Activated naive CD4-positive, alpha-beta T cell treated with anti-CD3 and anti-CD28 coated beads, Interleukin-2, amount 50 U/mL, for 24 hours (primary cell): ENCODE data around the gene COPS3.

Experiments used
- H3K27ac Mint-ChIP-seq: one replicate; pipeline ENCODE4 v1.8.0; 2021; ENCODE audit warnings: mild to moderate bottlenecking, mixed read lengths
- H3K27me3 Mint-ChIP-seq: one replicate; pipeline ENCODE4 v1.8.0; 2021; ENCODE audit warnings: mixed read lengths
- H3K36me3 Mint-ChIP-seq: one replicate; pipeline ENCODE4 v1.8.0; 2021; ENCODE audit warnings: mixed read lengths
- H3K4me1 Mint-ChIP-seq: one replicate; pipeline ENCODE4 v1.8.0; 2021; ENCODE audit warnings: mixed read lengths
- H3K4me3 Mint-ChIP-seq: one replicate; pipeline ENCODE4 v1.8.0; 2021; ENCODE audit warnings: mild to moderate bottlenecking, mixed read lengths
- H3K9me3 Mint-ChIP-seq: one replicate; pipeline ENCODE4 v1.8.0; 2021; ENCODE audit warnings: mixed read lengths

COPS3 gene

DNA sequence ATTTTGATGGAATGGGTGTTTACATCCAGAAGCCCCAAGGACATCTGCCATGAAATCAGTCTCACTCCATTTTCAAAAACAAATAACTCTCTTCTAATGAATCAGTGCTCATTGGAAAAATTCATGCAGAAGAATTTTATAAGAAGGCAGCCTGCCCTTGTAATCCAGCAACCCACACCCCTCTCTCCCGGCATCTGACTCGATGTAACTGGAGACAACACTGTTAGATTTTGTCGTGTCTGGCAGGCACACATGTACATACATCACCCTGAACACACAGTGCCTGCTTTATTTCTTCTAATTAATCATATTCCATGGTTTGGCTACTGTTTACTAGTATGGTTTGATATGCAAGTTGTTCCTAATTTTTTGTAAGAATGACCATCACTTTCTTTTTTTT, 63.1 kb downstream of the COPS3 start:
- no peak overlapping the region for H3K4me3 Mint-ChIP-seq
- no peak overlapping the region for H3K27ac Mint-ChIP-seq
- H3K27me3 Mint-ChIP-seq, result no peaks in the 10 kb centered on the region
- peaks cover 14% of the 10 kb centered on the region for H3K36me3 Mint-ChIP-seq
- no peaks in the 10 kb centered on the region for H3K9me3 Mint-ChIP-seq
- H3K4me1 Mint-ChIP-seq, result no peaks in the 10 kb centered on the region

DNA sequence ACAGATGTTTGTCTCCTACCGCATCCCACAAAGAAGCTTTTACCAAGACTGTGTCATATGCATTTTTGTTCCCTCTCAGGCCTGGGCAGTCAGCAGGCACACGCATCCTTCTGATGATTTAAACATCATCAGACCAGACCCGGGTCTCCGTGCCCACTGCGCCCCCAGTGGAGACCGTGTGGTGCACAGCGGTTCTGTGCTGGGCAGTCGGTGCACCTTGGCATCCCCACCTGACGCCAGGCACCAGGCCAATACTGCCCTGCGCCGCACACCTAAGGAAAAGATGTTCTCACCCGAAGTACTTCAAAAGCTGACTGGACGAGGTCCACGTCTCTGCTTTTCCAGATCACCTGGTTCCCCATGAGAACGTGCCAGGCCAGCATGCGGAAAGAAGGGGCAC, 64.3 kb downstream of the COPS3 start:
- H3K4me3 Mint-ChIP-seq, result no peak overlapping the region
- H3K27me3 Mint-ChIP-seq, result no peaks in the 10 kb centered on the region
- H3K36me3 Mint-ChIP-seq, result peaks cover 19% of the 10 kb centered on the region
- H3K9me3 Mint-ChIP-seq, result no peaks in the 10 kb centered on the region
- H3K4me1 Mint-ChIP-seq, result no peaks in the 10 kb centered on the region
- no peak overlapping the region for H3K27ac Mint-ChIP-seq

DNA sequence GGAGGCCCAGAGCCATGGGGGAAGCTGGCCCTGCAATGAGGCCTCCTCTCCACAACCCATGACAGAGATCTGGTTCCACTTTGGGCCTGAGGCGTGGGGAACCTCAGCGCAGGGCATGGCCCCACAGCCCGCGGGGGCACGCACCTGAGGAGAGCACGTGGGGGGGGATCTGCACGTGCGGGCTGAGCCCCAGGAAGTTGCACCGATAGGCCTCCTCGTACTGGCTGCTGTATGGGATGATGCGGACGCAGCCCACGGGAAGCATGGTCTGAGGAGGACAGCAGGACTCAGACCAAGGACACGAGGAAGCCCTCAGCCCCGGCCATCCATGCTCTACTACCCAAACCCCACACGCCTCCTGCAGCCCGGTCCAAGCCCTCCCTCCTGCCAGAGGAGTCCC, 64.8 kb downstream of the COPS3 start:
- Mint-ChIP-seq H3K36me3 (peaks cover 19% of the 10 kb centered on the region), H3K27ac (no peak overlapping the region), H3K27me3 (no peaks in the 10 kb centered on the region), H3K4me3 (no peak overlapping the region), H3K9me3 (no peaks in the 10 kb centered on the region), H3K4me1 (no peaks in the 10 kb centered on the region)

DNA sequence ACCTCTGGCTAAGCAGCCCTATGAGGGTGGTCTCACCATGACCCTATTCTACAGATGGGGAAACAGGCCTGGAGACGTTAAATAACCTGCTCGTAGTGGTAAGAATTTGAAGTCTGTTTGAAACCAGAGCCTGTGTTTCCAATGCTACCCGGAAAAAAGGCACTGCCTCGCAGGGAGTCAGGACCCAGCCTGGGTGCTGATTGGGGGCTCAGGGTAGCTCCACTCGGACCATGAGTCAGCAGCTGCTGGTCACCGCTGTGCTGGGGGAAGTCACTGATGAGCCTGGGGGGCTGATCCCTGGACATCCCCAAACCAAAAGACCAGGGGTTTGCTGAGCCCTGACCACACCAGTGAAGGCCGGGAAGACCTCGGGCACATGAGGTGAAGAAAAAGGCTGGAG, 65.5 kb downstream of the COPS3 start:
- no peaks in the 10 kb centered on the region for H3K27me3 Mint-ChIP-seq
- H3K4me1 Mint-ChIP-seq, result no peaks in the 10 kb centered on the region
- H3K27ac Mint-ChIP-seq, result no peak overlapping the region
- no peaks in the 10 kb centered on the region for H3K9me3 Mint-ChIP-seq
- H3K36me3 Mint-ChIP-seq, result peaks cover 15% of the 10 kb centered on the region
- no peak overlapping the region for H3K4me3 Mint-ChIP-seq

DNA sequence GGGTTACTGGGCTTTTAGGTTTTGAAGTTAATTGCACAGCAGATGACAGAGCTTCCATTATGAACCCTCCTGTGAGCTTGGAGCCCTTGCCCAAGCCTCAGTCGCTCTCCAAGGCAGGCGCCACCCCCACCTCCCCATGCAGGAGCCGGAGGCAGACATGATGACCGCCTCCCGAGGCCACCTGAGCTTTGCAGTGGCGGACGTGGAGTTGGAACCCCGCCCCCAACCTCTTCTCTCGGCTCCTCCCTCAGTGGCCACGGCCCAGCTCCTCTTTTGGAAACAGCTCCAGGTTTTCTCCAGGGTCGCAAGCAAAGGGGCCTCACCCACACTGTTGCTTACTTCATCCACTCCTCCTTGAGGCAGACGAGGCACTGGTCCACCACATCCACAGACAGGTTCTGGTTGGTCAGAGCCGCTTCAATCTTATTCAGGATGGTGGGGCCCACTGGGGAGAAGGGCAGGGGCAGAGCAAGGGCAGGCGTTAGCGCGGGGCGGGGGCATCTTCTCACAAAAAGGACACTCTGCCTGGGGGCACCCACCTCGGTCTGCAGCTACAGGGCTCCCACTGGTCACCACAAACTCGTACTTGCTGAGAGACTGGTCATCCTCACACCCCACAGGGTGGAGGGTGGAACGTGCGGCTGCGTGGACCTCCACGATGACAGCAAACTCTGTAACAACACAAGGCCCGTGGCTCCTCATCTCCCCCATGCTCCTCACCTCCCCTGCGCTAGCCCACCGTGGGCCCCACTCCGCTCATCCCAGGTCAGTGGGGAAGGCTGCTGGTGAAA, 66.2 kb downstream of the COPS3 start:
- Mint-ChIP-seq H3K9me3 (no peaks in the 10 kb centered on the region), H3K36me3 (peaks cover 15% of the 10 kb centered on the region), H3K4me1 (no peaks in the 10 kb centered on the region), H3K27me3 (no peaks in the 10 kb centered on the region), H3K27ac (no peak overlapping the region), H3K4me3 (no peak overlapping the region)

DNA sequence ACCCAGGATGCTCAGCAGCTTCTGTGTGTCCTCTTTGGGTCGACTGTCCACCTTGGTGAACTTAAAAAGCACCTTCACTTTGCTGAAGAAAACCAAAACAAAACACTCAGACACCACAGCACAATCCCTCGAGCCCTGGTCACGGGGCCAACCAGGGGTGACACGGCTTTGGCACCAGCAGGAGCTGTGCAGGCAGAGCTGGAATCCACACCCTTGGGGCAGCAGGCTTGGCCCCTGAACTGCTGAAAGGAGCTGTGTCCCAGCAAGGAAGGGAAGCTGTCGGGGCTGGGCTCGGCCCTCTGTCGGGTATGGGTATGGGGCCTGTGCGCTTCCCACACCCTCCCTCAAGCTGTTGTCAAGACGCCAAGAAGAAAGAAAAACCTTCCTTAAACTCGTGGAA, 67.3 kb downstream of the COPS3 start:
- no peaks in the 10 kb centered on the region for H3K9me3 Mint-ChIP-seq
- H3K27me3 Mint-ChIP-seq, result no peaks in the 10 kb centered on the region
- no peak overlapping the region for H3K4me3 Mint-ChIP-seq
- H3K36me3 Mint-ChIP-seq, result peaks cover 15% of the 10 kb centered on the region
- no peak overlapping the region for H3K27ac Mint-ChIP-seq
- no peaks in the 10 kb centered on the region for H3K4me1 Mint-ChIP-seq

DNA sequence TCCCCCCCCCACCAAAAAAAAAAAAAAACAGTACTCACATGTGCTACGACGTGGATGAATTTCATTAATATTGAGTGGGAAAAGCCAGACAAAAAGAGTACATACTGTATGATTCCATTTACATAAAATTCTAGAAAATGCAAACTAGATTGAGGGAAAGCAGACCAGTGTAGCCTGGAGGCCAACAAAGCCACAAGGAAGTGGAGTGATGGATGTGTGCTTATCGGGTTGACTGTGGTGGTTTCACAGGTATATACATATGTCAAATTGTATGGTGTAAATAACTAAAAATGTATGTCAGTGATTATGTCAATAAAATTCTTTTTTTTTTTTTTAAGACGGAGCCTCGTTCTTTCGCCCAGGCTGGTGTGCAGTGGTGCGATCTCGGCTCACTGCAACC, 73.0 kb downstream of the COPS3 start:
- H3K9me3 Mint-ChIP-seq, result no peaks in the 10 kb centered on the region
- H3K27ac Mint-ChIP-seq, result no peak overlapping the region
- peaks cover 5% of the 10 kb centered on the region for H3K36me3 Mint-ChIP-seq
- peaks cover 20% of the 10 kb centered on the region for H3K4me1 Mint-ChIP-seq
- H3K4me3 Mint-ChIP-seq, result no peak overlapping the region
- no peaks in the 10 kb centered on the region for H3K27me3 Mint-ChIP-seq

DNA sequence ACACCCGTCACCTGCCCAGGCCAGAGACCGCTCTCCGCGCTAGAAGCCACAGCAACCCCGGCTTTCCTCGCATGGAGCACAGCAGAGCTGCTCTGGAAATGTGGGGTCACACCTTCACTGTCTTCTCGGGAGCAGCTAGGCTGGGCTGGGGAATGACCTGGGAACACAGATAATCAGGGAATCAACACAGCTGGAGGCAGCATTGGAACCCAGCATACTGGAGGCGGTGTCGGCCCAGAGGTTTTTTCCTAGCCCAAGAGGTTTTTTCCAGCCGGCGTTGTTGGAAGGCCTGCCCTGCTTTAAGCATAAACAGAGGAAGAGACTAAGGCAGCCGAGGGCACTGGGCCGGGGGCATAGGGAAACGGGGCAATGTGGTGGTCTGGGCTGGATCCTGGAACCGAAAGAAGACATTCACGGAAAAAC, 74.1 kb downstream of the COPS3 start:
- H3K4me3 Mint-ChIP-seq, result peak overlapping the region; percentile 49
- no peaks in the 10 kb centered on the region for H3K27me3 Mint-ChIP-seq
- no peaks in the 10 kb centered on the region for H3K9me3 Mint-ChIP-seq
- peaks cover 3% of the 10 kb centered on the region for H3K36me3 Mint-ChIP-seq
- H3K4me1 Mint-ChIP-seq, result peaks cover 29% of the 10 kb centered on the region
- peak overlapping the region; percentile 72 for H3K27ac Mint-ChIP-seq

DNA sequence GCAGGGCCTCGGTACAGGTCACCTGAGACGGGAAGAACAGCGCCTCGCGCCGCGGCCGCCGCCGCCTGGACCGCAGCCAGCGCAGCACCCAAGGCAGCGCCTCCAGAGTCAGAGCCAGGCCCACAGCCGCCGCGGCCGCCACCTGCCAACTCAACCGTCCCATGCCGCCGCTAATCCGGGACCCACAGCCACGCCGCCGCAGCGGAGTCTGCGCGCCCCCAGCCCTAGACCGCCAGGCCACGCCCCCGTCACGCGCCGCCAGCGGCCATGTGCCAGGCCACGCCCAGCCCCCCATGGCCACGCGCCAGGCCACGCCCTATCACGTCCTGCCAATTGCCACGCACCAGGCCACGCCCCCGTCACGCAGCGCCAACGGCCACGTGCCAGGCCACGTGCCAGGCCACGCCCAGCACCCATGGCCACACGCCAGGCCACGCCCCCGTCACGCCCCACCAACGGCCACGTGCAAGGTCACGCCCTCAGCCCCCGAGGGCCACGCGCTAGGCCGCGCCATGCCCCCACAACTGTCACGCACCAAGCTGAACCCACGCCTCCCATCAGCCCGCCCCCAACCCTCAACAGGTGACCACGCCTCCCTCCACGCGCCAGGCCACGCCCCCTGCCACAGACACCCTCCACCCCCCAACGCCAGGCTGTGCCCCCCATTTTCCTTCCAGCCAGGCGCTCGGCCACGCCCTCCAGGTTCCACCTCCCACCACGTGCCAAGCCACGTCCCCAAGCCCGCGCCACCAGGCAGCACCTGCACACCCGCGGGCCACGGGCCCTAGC, 74.7 kb downstream of the COPS3 start, which contains the start of gene PLD6:
Gene PLD6, minus strand, starts transcription at position 210 of the 789 bp plus-strand sequence. Its CDS starts 47 bp downstream, at position 163.
- H3K27ac Mint-ChIP-seq, result peak within 1 kb of the TSS; percentile 93
- H3K27me3 Mint-ChIP-seq, result no peaks in the 10 kb centered on the region
- H3K9me3 Mint-ChIP-seq, result no peaks in the 10 kb centered on the region
- peaks cover 29% of the 10 kb centered on the region for H3K4me1 Mint-ChIP-seq
- peak within 1 kb of the TSS; percentile 92 for H3K4me3 Mint-ChIP-seq
- H3K36me3 Mint-ChIP-seq, result peaks cover 3% of the 10 kb centered on the region

DNA sequence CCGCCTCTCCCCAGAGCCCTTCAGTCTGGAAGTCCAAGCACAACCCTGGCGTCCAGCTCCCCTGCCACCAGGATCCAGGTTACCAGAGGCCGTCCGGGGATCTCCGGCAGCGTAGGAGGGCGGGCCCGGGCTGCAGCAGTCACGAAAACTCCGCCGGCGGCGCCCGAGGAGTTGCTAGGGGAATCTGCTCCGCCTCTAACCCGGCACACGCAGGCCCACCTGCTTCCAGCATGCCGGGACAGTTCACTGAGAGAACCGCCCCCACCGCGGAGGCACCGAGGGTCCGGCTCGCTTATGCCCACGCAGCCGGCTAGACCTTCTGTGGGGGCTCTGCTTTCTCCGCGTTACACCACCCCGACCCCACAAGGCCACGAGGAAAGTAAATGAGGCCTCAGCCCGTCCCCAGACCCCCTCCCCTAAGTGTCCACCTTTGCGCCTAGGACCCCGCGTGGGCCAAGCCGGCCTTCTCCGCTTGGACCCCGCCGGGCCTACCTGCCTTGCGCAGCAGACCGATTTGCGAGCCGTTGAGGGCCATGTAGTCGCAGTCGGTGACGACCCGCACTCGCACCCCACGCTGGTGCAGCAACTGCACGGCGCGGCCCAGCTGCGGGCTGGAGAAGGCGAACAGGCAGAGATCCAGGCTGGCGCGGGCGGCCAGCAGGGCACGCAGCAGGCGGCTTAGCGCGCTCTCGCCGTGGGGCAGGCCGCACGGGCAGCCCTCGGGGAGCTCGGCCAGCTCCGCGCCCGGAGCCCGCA, 75.5 kb downstream of the COPS3 start:
- Mint-ChIP-seq H3K4me3 (peak overlapping the region; percentile 92), H3K9me3 (no peaks in the 10 kb centered on the region), H3K27me3 (no peaks in the 10 kb centered on the region), H3K4me1 (peaks cover 29% of the 10 kb centered on the region), H3K36me3 (peaks cover 3% of the 10 kb centered on the region), H3K27ac (peak overlapping the region; percentile 93)

DNA sequence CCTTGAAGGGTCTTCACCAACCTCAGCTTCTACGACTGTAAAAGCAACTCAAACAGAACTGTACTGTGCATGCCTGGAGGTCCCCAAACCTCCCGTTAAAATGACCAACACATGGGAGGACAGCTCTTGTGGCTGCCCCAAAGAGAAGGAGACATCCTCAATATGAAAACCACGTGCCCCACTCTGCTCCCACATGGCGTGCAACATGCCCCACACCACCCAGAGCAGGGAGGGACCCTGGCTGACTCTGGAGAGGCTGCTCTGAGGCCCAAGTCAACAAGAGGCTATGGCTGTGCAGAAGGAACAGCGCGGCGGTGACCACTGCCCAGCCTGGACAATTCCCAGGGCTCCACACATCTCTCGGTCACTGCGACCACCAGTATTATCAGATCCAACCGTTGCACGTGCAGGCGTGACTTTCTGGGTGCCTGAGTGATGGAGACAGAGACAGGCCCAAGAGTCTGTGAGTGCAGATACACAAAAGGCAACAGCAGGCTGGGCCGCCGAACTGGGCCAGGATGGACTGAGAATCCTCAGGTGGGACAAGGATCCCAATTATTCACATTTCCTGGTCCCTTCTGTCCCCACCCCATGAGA, 76.3 kb downstream of the COPS3 start:
- no peaks in the 10 kb centered on the region for H3K27me3 Mint-ChIP-seq
- H3K4me1 Mint-ChIP-seq, result peaks cover 29% of the 10 kb centered on the region
- H3K27ac Mint-ChIP-seq, result peak overlapping the region; percentile 93
- no peaks in the 10 kb centered on the region for H3K9me3 Mint-ChIP-seq
- H3K36me3 Mint-ChIP-seq, result peaks cover 3% of the 10 kb centered on the region
- peak overlapping the region; percentile 92 for H3K4me3 Mint-ChIP-seq

DNA sequence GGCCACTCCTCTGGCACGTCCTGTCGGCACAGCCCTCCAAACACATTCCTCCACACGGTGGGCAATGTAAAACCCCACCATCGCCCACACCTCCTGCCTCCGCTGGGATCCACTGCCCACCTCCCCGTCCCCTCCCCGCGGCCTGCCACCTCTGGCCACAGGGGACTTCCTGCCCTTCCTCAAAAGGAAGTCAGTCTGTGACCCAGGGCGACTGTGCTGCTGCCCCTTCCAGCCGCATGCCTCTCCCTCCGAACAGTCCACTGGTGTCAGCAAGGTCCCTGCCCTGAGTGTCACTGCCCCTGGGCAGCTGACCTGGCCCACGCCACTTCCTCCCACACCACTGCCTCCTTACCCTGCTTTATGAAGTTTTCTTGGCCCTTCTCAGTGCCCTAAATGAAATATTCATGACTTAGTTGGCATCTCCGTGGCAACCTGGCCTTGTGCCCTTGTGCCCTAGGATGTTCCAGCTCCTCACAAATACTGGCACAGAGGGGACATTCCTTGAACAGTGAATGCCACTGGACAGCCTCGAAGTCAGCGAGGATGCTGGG, 76.9 kb downstream of the COPS3 start:
- Mint-ChIP-seq H3K4me3 (peak overlapping the region; percentile 92), H3K4me1 (peaks cover 29% of the 10 kb centered on the region), H3K27ac (peak overlapping the region; percentile 47), H3K9me3 (no peaks in the 10 kb centered on the region), H3K27me3 (no peaks in the 10 kb centered on the region), H3K36me3 (peaks cover 3% of the 10 kb centered on the region)

DNA sequence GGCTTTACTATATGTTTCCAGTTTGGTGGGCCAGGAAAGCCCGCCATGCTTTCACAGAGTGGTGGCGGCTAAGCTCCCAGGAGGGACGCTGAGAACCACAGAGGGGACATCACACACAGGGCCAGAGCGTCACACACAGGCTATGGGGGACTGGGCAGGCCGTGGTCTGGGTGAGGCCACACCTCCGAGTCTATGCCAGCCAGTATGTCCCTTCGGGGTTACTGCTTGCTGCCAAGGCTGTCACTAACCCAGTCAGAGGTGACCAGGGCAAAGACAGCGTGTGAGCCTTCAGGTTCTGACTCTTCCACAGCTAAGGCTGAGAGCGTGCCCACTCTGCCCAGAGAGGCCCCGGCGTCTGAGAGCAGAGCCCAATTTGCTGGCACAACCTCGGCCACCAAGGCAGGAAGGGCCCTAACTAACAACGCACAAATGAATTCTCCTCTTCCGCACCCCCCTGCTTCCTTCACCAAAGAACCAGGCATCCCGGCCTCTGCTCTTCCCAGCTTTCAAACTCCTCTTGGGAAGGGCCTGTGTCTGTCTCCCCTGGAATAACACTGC, 77.8 kb downstream of the COPS3 start:
- Mint-ChIP-seq H3K4me3 (peak overlapping the region; percentile 39), H3K27ac (peak overlapping the region; percentile 70), H3K9me3 (no peaks in the 10 kb centered on the region), H3K36me3 (peaks cover 3% of the 10 kb centered on the region), H3K4me1 (peaks cover 29% of the 10 kb centered on the region), H3K27me3 (no peaks in the 10 kb centered on the region)

DNA sequence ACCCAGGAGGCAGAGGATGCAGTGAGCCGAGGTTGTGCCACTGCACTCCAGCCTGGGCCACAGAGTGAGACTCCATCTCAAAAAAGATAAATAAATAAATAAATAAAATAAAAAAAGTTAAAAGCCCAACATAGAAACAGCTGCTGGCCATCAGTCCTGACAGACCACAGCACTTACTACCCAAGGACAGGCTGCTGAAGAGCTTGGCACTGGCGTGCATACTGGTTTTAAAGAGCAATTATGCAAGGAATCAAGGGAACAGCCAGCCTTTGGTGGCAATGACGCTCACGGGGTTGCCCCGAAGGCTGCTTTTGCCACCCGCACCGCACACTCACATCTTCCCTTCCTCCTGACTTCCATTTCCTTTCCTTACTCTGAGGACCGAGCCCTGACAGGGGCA, 79.1 kb downstream of the COPS3 start:
- peaks cover 3% of the 10 kb centered on the region for H3K36me3 Mint-ChIP-seq
- no peak overlapping the region for H3K27ac Mint-ChIP-seq
- H3K4me1 Mint-ChIP-seq, result peaks cover 33% of the 10 kb centered on the region
- no peak overlapping the region for H3K4me3 Mint-ChIP-seq
- H3K9me3 Mint-ChIP-seq, result no peaks in the 10 kb centered on the region
- no peaks in the 10 kb centered on the region for H3K27me3 Mint-ChIP-seq

DNA sequence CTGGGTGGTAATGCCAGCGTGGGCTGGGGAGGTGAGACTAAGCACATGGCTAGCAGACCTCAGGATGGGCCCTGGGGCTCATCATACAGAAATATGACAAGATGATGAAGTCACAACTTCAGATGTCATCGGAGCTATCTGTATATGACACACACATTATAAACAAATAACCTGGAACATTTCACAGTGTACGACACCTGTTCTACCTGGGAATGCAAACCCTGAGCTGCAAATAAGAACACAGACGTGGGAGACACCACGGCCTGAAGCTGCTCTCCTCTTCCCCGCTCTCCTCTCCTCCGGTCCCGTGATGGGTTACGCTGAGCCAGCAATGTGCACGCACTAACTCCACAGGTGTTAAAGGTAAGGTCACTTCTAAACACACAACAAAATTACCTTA, 79.8 kb downstream of the COPS3 start:
- H3K9me3 Mint-ChIP-seq, result no peaks in the 10 kb centered on the region
- peaks cover 3% of the 10 kb centered on the region for H3K36me3 Mint-ChIP-seq
- H3K4me3 Mint-ChIP-seq, result no peak overlapping the region
- H3K27ac Mint-ChIP-seq, result no peak overlapping the region
- no peaks in the 10 kb centered on the region for H3K27me3 Mint-ChIP-seq
- peaks cover 35% of the 10 kb centered on the region for H3K4me1 Mint-ChIP-seq
